Endothelial cell of umbilical vein (primary cell): ENCODE results near the gene RWDD4. TPM values are rescaled to one million over a fixed set of nuclear protein-coding genes. Genes with fewer than 3 reads are reported as not detected.
A peak's percentile ranks its signal among the peaks of the same experiment; 100 is the strongest.

ENCODE experiments used
- BruUV-seq: library from RNA; stranded (reverse); fragments of 400-500 nt; replicated peaks from 2 replicates; lab custom pipeline; 2021; lab: Mats Ljungman, UMichigan
- CTCF ChIA-PET: fragments of 300-600, 350-600 bp; sonication (Branson Sonifier 250); formaldehyde crosslinking; loops from one replicate; lab custom pipeline; 2021; ENCODE audit warnings: antibody characterized with exemption, inconsistent platforms; lab: Charles Lee
- POLR2A ChIA-PET: fragments of 300-600, 350-600 bp; sonication (Branson Sonifier 250); formaldehyde crosslinking; loops from one replicate; lab custom pipeline; 2021; ENCODE audit warnings: antibody characterized with exemption, inconsistent platforms; lab: Charles Lee
- DNase-seq: peaks from one replicate; pipeline ENCODE4 v3.0.0-alpha.2; 2011; ENCODE audit warnings: low read depth, low spot score
- FAIRE-seq: peaks from 2 replicates; lab custom pipeline; 2011; peaks lifted over from hg19 to GRCh38; lab: Jason Lieb, UNC
- H2AFZ ChIP-seq: 2 replicates; pipeline ENCODE4 v1.6.0; 2012; ENCODE audit warnings: low read depth, low read length, control low read depth, inconsistent platforms
- H3K27ac ChIP-seq: 2 replicates; pipeline ENCODE4 v1.5.1; 2011; ENCODE audit warnings: low read depth, mild to moderate bottlenecking, control low read depth, low read length, moderate library complexity; ENCODE audit not compliant: insufficient read depth
- H3K27me3 ChIP-seq, 2 experiments: 2 replicates each; pipeline versions ENCODE4 v1.6.0 to v1.6.1; 2011; ENCODE audit warnings: low read length in 2 of 2, mixed read lengths in 1 of 2; ENCODE audit not compliant: control insufficient read depth in 2 of 2, insufficient read depth in 2 of 2
- H3K36me3 ChIP-seq, 2 experiments: 2 replicates in 1 of 2; 3 replicates in 1 of 2; pipeline ENCODE4 v1.5.1; 2011; ENCODE audit warnings: low read length in 2 of 2, mild to moderate bottlenecking in 1 of 2, moderate library complexity in 1 of 2; ENCODE audit not compliant: control insufficient read depth in 2 of 2, insufficient read depth in 2 of 2; ENCODE audit errors: extremely low read depth in 1 of 2
- H3K4me1 ChIP-seq: 3 replicates; pipeline ENCODE4 v1.5.1; 2011; ENCODE audit warnings: mild to moderate bottlenecking, low read length; ENCODE audit not compliant: control insufficient read depth, insufficient read depth; ENCODE audit errors: extremely low read depth
- H3K4me2 ChIP-seq: 2 replicates; pipeline ENCODE4 v1.6.1; 2011; ENCODE audit warnings: low read length, control low read depth, mixed read lengths; ENCODE audit not compliant: insufficient read depth
- H3K4me3 ChIP-seq, 3 experiments: fragments of 200-600 bp in 1 of 3; sonication (generic), shearing (Covaris generic) in 1 of 3; replicated peaks in 1 of 3; 2 replicates each; pipeline ENCODE4 v1.5.1; 2011 to 2016; ENCODE audit warnings: control low read depth in 3 of 3, low read length in 3 of 3, mild to moderate bottlenecking in 2 of 3, inconsistent platforms in 1 of 3, low read depth in 1 of 3, moderate library complexity in 1 of 3; ENCODE audit not compliant: insufficient read depth in 1 of 3
- H3K79me2 ChIP-seq: 2 replicates; pipeline ENCODE4 v1.6.0; 2012; ENCODE audit warnings: low read length, inconsistent platforms; ENCODE audit not compliant: control insufficient read depth, insufficient read depth
- H3K9ac ChIP-seq: replicated peaks from 2 replicates; pipeline ENCODE3; 2011; ENCODE audit warnings: low read length, control low read depth; ENCODE audit not compliant: insufficient read depth; ENCODE audit errors: extremely low read depth
- H3K9me1 ChIP-seq: replicated peaks from 3 replicates; pipeline ENCODE4 v1.6.0; 2011; ENCODE audit warnings: mild to moderate bottlenecking, low read length; ENCODE audit not compliant: control insufficient read depth, insufficient read depth; ENCODE audit errors: extremely low read depth
- H3K9me3 ChIP-seq: replicated peaks from 2 replicates; pipeline ENCODE4 v1.5.1; 2012; ENCODE audit warnings: low read length, inconsistent platforms; ENCODE audit not compliant: control insufficient read depth, insufficient read depth
- H4K20me1 ChIP-seq: replicated peaks from 2 replicates; pipeline ENCODE3; 2011; ENCODE audit warnings: mild to moderate bottlenecking, low read length; ENCODE audit not compliant: control insufficient read depth, insufficient read depth; ENCODE audit errors: extremely low read depth
- EZH2 ChIP-seq: IDR thresholded peaks from 2 replicates; pipeline ENCODE4 v1.6.1; 2012; ENCODE audit warnings: borderline replicate concordance, low read depth, mild to moderate bottlenecking, moderate library complexity, low read length, inconsistent platforms; ENCODE audit not compliant: severe bottlenecking
- FOS ChIP-seq: IDR thresholded peaks from 2 replicates; pipeline ENCODE4 v1.6.1; 2011; ENCODE audit warnings: mild to moderate bottlenecking, low read length, moderate library complexity, borderline replicate concordance; ENCODE audit not compliant: insufficient read depth
- GATA2 ChIP-seq: IDR thresholded peaks from 2 replicates; pipeline ENCODE4 v1.7.0; 2011; ENCODE audit warnings: low read depth, mild to moderate bottlenecking, moderate library complexity, mixed read lengths, low read length; ENCODE audit not compliant: insufficient read length, insufficient read depth
- JUN ChIP-seq: IDR thresholded peaks from 2 replicates; pipeline ENCODE4 v1.6.1; 2011; ENCODE audit warnings: borderline replicate concordance, low read depth; ENCODE audit not compliant: insufficient read length, insufficient read depth
- MYC ChIP-seq: IDR thresholded peaks from one replicate; pipeline ENCODE4 v1.6.1; 2011; ENCODE audit warnings: mild to moderate bottlenecking, low read depth, low read length
- POLR2A ChIP-seq: IDR thresholded peaks from 2 replicates; pipeline ENCODE4 v1.6.1; 2012; ENCODE audit warnings: low read depth, mild to moderate bottlenecking, control low read depth, low read length
- POLR2AphosphoS5 ChIP-seq: IDR thresholded peaks from 2 replicates; pipeline ENCODE4 v1.6.1; 2012; ENCODE audit warnings: low read depth, mild to moderate bottlenecking, control low read depth, low read length, moderate library complexity; ENCODE audit not compliant: insufficient read depth
- dilution Hi-C: fragments of 300-500 bp; cut with MboI; formaldehyde crosslinking; loops from one replicate; pipeline ENCODE4 v1.15.0; 2019; ENCODE audit warnings: low sequenced_read_pairs; ENCODE audit not compliant: extremely low pct_ligation_motif_present
- intact Hi-C: fragments of 100-400 bp; cut with micrococcal nuclease; formaldehyde crosslinking; loops from one replicate; pipeline ENCODE4 v1.10.0; 2022
- polyA plus RNA-seq, 4 experiments: library from polyadenylated mRNA; depleted of rRNA in 3 of 4; stranded (reverse) in 3 of 4; unstranded in 1 of 4; fragments of >200 nt; gene quantifications; 2 replicates each; pipeline versions ENCODE4 v1.2.1 to v1.2.3, GENCODE V29; 2011 to 2012; ENCODE audit warnings: missing spikeins in 1 of 4
- total RNA-seq: library from RNA; stranded (reverse); gene quantifications from 2 replicates; pipeline ENCODE4 v1.2.3, GENCODE V29; 2021
- TF ChIP-seq, protein P1 (sequence below): IDR thresholded peaks from 2 replicates; pipeline ENCODE4 v1.6.1; 2011; ENCODE audit not compliant: insufficient read depth, insufficient read length
- TF ChIP-seq, protein P2 (sequence below), 2 donors: IDR thresholded peaks; 1 replicate in 1 of 2; 2 replicates in 1 of 2; pipeline ENCODE4 v1.5.1; 2011; ENCODE audit warnings: low read length in 2 of 2, mild to moderate bottlenecking in 2 of 2, moderate library complexity in 2 of 2, control low read depth in 1 of 2, inconsistent platforms in 1 of 2, low read depth in 1 of 2; ENCODE audit not compliant: insufficient read depth in 1 of 2; ENCODE audit errors: extremely low read depth in 1 of 2

The RWDD4 gene
- total and polyA plus RNA-seq, 2 donors (not counting 3 experiments of a cell fraction or from before 2014, with no cell fraction given) = 4.9 to 16.6 TPM

DNA sequence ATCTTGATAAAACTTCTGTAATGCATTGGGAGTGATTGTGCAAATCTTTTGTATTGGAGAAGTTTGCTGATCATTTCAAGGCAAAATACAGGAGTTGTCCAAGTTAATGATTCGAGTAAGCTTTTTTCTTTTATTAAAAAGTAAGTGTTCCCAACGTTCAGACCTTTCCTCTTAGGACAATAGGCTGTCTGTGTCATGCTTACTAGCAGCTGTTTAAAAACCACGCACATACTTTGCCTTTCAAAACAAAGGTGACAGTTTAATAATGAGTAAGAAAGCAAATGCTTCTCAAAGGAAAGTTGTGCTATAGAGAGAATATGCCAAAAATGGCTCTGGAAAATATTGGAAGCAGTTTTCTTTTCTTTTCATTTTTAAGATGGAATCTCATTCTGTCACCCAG lies 11.3 kb upstream of the RWDD4 start:
- Histone ChIP-seq H3K27me3 (no peaks in the 10 kb centered on the region), H2AFZ (no peak overlapping the region), H3K4me2 (no peak overlapping the region), H3K4me1 (no peaks in the 10 kb centered on the region), H3K79me2 (no peaks in the 10 kb centered on the region), H3K36me3 (peaks cover 12 to 21% of the 10 kb centered on the region in 2 experiments), H3K9ac (no peak overlapping the region), H3K9me1 (no peaks in the 10 kb centered on the region), H4K20me1 (no peaks in the 10 kb centered on the region), H3K9me3 (no peaks in the 10 kb centered on the region), H3K4me3 (no peak overlapping the region), H3K27ac (no peak overlapping the region)
- DNase-seq (no peak), FAIRE-seq (peak; percentile 50)
- CTCF ChIA-PET = interaction anchor here (1.6 kb wide), 1 partner anchor 10 kb away, joined by 6 read pairs; no protein-coding TSS in a partner anchor
- BruUV-seq = no TSS peak
- intact Hi-C loops (loop anchor here (5.0 kb wide), 1 partner anchor 198 kb away; no protein-coding TSS in a partner anchor), dilution Hi-C loops (no loop called here)
- POLR2A ChIA-PET = no interaction called here
- no peak for TF ChIP-seq GATA2
- no peak for TF ChIP-seq MYC
- no peak for TF ChIP-seq POLR2AphosphoS5
- TF ChIP-seq EZH2 = no peak

DNA sequence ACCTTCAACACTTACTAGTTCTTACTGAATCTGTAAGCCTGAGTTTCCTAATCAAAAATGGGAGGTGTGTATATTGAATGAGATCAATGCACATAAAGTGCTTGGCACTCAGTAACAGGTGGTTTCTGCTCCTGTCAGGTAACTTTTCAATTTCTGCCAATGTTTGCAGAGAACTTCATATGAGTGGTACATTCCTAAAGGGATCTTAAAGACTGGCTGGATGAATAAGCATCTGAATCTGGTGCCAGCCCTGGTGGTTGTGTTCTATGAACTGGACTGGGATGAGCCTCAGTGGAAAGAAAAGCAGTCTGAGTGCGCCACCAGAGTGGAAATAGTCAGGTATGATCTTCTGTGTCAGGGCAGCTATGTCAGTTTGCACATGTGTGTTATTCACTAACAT lies 7.1 kb upstream of the RWDD4 start:
- Histone ChIP-seq H3K36me3 (peaks cover 13 to 23% of the 10 kb centered on the region in 2 experiments), H3K79me2 (peaks cover 8% of the 10 kb centered on the region), H3K4me3 (no peak overlapping the region), H3K4me1 (no peaks in the 10 kb centered on the region), H3K9me3 (no peaks in the 10 kb centered on the region), H4K20me1 (no peaks in the 10 kb centered on the region), H3K27ac (no peak overlapping the region), H2AFZ (no peak overlapping the region), H3K4me2 (no peak overlapping the region), H3K27me3 (no peaks in the 10 kb centered on the region), H3K9me1 (no peaks in the 10 kb centered on the region), H3K9ac (no peak overlapping the region)
- CTCF ChIA-PET = no interaction called here
- no peak for DNase-seq
- dilution Hi-C loops = no loop called here
- no peak for TF ChIP-seq POLR2AphosphoS5
- no peak for TF ChIP-seq FOS
- TF ChIP-seq GATA2 = no peak
- TF ChIP-seq JUN = no peak
- TF ChIP-seq POLR2A = no peak
- TF ChIP-seq, protein P1, sequence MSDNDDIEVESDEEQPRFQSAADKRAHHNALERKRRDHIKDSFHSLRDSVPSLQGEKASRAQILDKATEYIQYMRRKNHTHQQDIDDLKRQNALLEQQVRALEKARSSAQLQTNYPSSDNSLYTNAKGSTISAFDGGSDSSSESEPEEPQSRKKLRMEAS = no peak
- TF ChIP-seq, protein P2, sequence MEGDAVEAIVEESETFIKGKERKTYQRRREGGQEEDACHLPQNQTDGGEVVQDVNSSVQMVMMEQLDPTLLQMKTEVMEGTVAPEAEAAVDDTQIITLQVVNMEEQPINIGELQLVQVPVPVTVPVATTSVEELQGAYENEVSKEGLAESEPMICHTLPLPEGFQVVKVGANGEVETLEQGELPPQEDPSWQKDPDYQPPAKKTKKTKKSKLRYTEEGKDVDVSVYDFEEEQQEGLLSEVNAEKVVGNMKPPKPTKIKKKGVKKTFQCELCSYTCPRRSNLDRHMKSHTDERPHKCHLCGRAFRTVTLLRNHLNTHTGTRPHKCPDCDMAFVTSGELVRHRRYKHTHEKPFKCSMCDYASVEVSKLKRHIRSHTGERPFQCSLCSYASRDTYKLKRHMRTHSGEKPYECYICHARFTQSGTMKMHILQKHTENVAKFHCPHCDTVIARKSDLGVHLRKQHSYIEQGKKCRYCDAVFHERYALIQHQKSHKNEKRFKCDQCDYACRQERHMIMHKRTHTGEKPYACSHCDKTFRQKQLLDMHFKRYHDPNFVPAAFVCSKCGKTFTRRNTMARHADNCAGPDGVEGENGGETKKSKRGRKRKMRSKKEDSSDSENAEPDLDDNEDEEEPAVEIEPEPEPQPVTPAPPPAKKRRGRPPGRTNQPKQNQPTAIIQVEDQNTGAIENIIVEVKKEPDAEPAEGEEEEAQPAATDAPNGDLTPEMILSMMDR (IDR thresholded peaks at IDR 0.05; ENCODE audit: extremely low read depth in 1 of 2, insufficient read depth in 1 of 2, low read depth in 1 of 2, low read length in 2 of 2) = no peak
- no peak for TF ChIP-seq MYC
- FAIRE-seq = no peak
- intact Hi-C loops = no loop called here
- POLR2A ChIA-PET = no interaction called here
- BruUV-seq = no TSS peak
